ENCODE data around the gene GTSF1L. TPM values are rescaled to one million over a fixed set of nuclear protein-coding genes. Genes with fewer than 3 reads are reported as not detected.

Gene GTSF1L
- total RNA-seq, 2 donors from 2014 or later = not detected

DNA sequence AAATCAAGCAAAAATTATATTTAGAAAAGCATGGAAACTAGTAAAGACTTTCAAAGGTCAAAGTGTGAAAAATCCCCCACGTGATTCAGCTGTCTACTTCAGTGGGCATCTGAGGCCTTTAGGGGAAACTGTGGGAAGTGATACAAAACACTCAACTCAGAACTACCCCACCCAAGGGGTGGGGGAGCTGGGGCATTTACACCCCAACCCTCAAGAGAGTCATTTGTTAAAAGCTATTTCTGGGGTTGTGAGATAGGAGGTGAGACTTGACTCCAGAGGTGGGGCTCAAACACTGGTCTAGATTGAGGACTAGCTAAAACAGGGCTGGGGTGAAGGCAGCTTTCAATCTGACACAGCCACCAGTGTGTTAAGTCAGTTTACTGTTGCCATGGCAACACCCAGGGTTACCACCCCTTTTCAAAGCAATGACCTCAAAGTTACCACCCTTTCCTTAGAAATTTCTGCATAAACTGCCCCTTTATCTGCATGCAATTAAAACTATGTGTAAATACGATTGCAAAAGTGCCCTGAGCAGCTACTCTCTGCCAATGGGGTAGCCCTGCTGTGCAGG lies 9.9 kb upstream of the GTSF1L start:
- H3K9me3 ChIP-seq (ENCODE audit: control insufficient read depth, low read length, poor library complexity, severe bottlenecking) = no peaks in the 10 kb centered on the region
- H3K4me1 Mint-ChIP-seq = peaks cover 3% of the 10 kb centered on the region
- H3K27me3 Mint-ChIP-seq = peaks cover 20% of the 10 kb centered on the region
- peaks cover 2% of the 10 kb centered on the region for H3K36me3 Mint-ChIP-seq (ENCODE audit: low read depth)
- ATAC-seq (peak; percentile 41), DNase-seq (no peak)
- no peak overlapping the region for H3K4me3 Mint-ChIP-seq
- H3K27ac Mint-ChIP-seq = no peak overlapping the region

DNA sequence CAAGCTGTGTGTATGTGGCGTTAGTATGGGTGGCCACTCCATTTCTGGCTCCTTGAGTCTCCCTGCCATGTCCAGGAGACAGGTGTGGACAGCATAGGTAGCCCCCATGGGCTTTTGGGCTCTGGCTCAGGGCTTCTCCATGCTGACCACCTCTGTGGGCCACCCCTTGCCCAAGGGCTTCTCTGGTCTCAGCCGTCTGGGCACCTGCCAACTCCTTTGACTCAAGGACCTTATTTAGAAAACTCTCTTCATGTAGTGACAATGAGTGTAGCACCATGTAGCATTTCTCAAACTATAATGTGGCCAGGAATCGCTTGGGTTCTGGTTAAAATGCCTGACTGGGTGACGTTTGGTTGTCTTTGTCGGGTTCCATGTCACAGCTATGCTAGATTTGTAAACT lies 5.1 kb upstream of the GTSF1L start:
- H3K27ac Mint-ChIP-seq = no peak overlapping the region
- no peaks in the 10 kb centered on the region for H3K36me3 Mint-ChIP-seq (ENCODE audit: low read depth)
- peaks cover 14% of the 10 kb centered on the region for H3K27me3 Mint-ChIP-seq
- no peaks in the 10 kb centered on the region for H3K9me3 ChIP-seq (ENCODE audit: control insufficient read depth, low read length, poor library complexity, severe bottlenecking)
- H3K4me3 Mint-ChIP-seq = no peak overlapping the region
- ATAC-seq (no peak), DNase-seq (no peak)
- peaks cover 9% of the 10 kb centered on the region for H3K4me1 Mint-ChIP-seq

DNA sequence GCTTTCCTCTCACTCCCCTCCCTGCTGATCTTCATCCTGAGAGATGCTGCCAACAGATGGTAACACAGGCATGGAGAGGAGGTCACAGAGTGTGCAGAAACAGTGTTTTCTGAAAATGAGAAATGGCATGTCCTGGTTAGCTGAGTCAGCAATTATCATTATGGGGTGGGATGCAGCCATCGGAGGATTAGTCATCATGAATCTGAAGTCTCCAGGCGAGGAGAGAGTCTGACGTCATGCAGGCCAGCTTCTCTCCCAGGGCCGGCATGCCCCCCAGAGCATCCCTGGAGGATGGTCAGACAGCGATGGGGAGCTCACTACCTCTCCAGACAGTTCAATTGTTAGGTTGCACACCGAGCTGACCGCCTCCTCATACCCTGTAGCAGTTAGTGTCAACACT lies 4.7 kb upstream of the GTSF1L start:
- peaks cover 14% of the 10 kb centered on the region for H3K27me3 Mint-ChIP-seq
- no peak overlapping the region for H3K4me3 Mint-ChIP-seq
- no peak overlapping the region for H3K27ac Mint-ChIP-seq

DNA sequence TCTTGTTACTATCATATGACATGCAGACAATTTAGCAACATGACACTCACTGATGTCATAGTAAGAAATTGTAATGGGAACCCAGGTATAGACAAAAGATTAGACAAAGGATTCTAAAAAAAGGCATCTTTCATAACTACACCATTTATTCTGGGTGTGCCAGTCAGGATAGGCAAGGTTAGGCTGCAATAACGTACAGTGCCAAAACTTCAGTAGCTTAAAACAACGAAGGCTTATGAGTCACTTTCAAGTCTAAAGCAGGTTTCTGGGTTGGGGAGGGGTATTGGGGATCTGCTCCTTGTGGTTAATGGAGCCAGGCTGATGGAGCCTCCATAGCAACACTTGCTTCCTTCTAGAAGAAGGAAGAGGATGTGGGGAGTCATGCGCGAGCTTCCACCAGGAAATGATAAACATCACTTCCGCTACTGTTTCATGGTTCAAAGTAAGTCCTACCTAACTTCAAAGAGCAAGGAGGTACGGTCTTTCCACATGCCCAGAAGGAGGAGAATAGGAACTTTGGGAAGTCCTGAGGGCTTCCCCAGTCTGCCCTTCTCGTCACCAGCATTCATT lies 2.0 kb upstream of the GTSF1L start:
- no peak overlapping the region for H3K4me3 Mint-ChIP-seq
- no peaks in the 10 kb centered on the region for H3K27me3 Mint-ChIP-seq
- no peak overlapping the region for H3K27ac Mint-ChIP-seq
- no peaks in the 10 kb centered on the region for H3K9me3 ChIP-seq (ENCODE audit: control insufficient read depth, low read length, poor library complexity, severe bottlenecking)
- DNase-seq (no peak), ATAC-seq (no peak)
- no peaks in the 10 kb centered on the region for H3K36me3 Mint-ChIP-seq (ENCODE audit: low read depth)
- H3K4me1 Mint-ChIP-seq = peaks cover 12% of the 10 kb centered on the region

More for the DNA sequence above, 4.7 kb upstream of the GTSF1L start:
- no peaks in the 10 kb centered on the region for H3K9me3 ChIP-seq (ENCODE audit: control insufficient read depth, low read length, poor library complexity, severe bottlenecking)
- ATAC-seq (no peak), DNase-seq (no peak)
- Mint-ChIP-seq H3K4me1 (peaks cover 12% of the 10 kb centered on the region), H3K36me3 (ENCODE audit: low read depth) (no peaks in the 10 kb centered on the region)

DNA sequence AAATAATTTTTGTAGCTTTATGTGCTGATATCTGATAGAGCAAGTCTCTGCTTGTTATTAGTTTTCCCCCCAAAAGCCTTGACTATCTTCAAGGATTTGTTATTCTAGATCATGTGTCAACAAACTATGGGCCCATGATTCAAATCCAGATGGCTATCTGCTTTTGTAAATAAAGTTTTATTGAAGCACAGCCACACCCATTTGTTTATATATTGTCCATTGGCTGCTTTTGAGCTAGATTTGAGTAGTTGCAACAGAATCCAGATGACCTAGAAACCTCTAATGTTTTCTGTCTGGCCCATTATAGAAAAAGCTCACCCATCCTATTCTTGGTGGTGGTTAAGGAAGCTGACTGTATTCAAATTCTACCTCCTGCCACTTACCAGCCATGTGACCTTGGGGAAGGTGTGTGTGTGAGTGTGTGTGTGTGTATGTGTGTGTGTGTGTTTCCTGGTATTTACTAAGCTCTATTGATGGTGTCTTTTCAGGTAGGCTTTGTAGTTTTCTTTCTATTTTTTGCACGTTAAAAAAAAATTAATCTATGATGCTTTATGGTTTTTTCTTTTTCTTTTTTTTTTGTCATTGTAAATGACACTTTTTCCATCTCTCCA lies 1.3 kb upstream of the GTSF1L start:
- peak; percentile 77 for ATAC-seq
- no peaks in the 10 kb centered on the region for H3K9me3 ChIP-seq (ENCODE audit: control insufficient read depth, low read length, poor library complexity, severe bottlenecking)
- Mint-ChIP-seq H3K4me1 (peaks cover 10% of the 10 kb centered on the region), H3K36me3 (ENCODE audit: low read depth) (no peaks in the 10 kb centered on the region), H3K27me3 (no peaks in the 10 kb centered on the region), H3K27ac (no peak overlapping the region), H3K4me3 (no peak overlapping the region)
- DNase-seq = no peak

DNA sequence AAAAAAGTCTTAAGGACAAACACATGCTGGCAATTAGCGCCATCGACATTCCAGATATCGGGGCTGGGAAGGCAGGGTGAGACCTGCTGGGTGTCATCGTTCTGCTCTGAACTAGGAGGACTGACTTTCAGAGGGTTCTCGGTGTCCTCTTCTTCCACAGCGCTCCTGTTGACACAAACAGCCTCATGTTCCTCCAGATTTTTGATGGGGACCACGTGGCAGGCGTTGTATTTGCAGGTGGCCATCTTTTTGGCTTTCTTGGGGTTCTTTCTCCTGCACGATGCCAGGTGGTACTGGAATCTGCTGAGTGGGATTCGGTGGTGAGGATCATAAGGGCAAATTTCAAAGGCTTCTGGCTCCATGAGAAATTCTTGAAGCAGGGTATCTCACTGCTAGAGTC lies 469 bp downstream of the GTSF1L start:
- Mint-ChIP-seq H3K4me3 (no peak overlapping the region), H3K36me3 (ENCODE audit: low read depth) (no peaks in the 10 kb centered on the region), H3K27ac (no peak overlapping the region), H3K27me3 (no peaks in the 10 kb centered on the region), H3K4me1 (peaks cover 15% of the 10 kb centered on the region)
- H3K9me3 ChIP-seq (ENCODE audit: control insufficient read depth, low read length, poor library complexity, severe bottlenecking) = no peaks in the 10 kb centered on the region
- DNase-seq (no peak), ATAC-seq (no peak)

DNA sequence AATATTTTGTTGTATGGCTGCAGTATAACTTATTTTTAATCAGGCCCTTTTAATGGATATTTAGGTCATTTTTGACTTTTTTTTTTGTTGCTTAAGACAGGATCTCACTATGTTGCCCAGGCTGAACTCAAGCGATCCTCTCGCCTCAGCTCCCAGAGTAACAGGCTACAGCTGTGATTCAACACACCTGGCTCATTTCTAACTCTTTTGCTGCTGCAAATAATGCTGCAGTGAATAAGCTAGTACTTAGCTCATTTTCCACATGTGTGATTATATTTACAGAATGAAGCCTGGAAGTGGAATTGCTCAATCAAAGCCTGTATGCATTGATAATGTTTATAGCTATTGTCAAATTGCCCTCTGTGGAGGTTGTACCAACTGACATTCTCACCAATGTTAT lies 1.1 kb downstream of the GTSF1L start:
- peaks cover 15% of the 10 kb centered on the region for H3K4me1 Mint-ChIP-seq
- ATAC-seq (no peak), DNase-seq (no peak)
- no peak overlapping the region for H3K4me3 Mint-ChIP-seq
- H3K36me3 Mint-ChIP-seq (ENCODE audit: low read depth) = no peaks in the 10 kb centered on the region
- H3K9me3 ChIP-seq (ENCODE audit: control insufficient read depth, low read length, poor library complexity, severe bottlenecking) = no peaks in the 10 kb centered on the region
- H3K27me3 Mint-ChIP-seq = no peaks in the 10 kb centered on the region
- no peak overlapping the region for H3K27ac Mint-ChIP-seq

DNA sequence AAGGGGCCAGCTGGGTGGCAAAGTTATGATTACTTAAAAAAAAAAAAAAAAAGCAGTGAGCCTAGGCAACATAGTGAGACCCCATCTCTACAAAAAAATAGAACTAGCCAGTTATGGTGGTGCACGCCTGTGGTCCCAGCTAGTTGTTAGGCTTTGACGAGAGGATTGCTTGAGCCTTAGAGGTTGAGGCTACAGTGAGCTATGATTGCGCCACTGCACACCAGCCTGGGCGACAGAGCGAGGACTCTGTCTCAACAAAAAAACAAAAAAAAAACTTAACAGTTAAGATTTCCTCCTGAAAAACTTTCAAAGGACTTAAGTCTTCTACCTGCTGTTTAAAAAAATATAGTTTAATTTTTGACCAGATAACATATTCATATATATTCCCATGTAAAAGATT lies 2.4 kb downstream of the GTSF1L start:
- ATAC-seq = no peak
- Mint-ChIP-seq H3K4me3 (no peak overlapping the region), H3K27ac (peak overlapping the region; percentile 83), H3K36me3 (ENCODE audit: low read depth) (no peaks in the 10 kb centered on the region), H3K4me1 (peaks cover 15% of the 10 kb centered on the region), H3K27me3 (no peaks in the 10 kb centered on the region)
- H3K9me3 ChIP-seq (ENCODE audit: control insufficient read depth, low read length, poor library complexity, severe bottlenecking) = no peaks in the 10 kb centered on the region
- no peak for DNase-seq

DNA sequence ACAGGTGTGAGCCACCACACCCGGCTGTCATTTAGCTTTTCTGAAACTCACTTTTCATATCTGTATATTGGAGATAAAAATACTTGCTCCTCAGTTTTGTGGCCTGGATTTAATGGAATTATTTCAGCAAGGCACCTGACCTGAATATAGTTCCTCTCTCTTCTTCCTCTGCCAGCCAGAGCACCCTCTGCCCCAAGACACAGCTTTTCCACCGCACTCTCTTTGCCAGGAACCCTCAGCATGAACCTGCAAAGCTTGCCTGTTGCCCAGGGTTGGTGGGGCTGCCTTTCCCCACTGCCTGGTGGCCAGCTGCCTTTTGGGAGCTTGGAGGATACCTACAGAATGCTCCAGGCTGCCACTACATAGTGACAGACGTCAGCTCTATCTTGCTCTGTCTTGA lies 3.1 kb downstream of the GTSF1L start:
- Mint-ChIP-seq H3K27ac (peak overlapping the region; percentile 83), H3K27me3 (no peaks in the 10 kb centered on the region), H3K4me1 (peaks cover 15% of the 10 kb centered on the region), H3K4me3 (peak overlapping the region; percentile 25), H3K36me3 (ENCODE audit: low read depth) (no peaks in the 10 kb centered on the region)
- H3K9me3 ChIP-seq (ENCODE audit: control insufficient read depth, low read length, poor library complexity, severe bottlenecking) = no peaks in the 10 kb centered on the region
- DNase-seq = no peak
- no peak for ATAC-seq

DNA sequence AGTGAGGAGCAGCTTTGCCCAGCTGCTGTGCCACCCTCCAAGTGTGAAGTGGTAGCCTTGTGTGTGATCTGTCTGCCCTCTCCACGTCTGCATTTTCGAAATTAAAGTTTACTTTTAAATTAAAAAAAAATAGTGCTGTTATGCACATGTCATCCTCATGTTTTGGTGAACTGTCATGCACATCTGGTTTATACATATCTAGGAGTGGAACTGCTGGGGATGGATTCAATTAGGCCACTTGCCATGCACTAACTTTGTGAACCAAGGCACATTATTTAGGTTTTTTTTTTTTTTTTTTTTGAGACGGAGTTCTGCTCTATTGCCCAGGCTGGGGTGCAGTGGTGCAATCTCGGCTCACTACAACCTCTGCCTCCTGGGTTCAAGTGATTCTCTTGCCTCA lies 3.6 kb downstream of the GTSF1L start:
- H3K4me1 Mint-ChIP-seq = peaks cover 12% of the 10 kb centered on the region
- ATAC-seq = no peak
- no peak overlapping the region for H3K4me3 Mint-ChIP-seq

DNA sequence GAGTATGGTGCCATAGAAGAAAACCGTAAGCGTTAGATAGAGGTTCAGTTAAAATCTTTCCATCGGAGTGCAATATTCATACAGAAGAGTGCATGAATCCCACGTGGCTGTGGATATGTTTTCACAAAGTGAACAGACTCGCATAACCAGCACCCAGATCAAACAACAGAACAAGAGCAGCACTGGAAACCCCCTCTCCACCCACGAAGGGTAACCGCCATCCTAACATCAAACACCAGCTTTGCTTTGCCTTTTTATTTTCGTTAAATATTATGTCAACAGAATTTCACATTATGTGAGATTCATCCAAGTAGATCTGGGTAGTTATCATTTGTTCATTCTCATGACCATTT lies 4.7 kb downstream of the GTSF1L start:
- DNase-seq (peak in 2 of 3 donors; percentile 21 to 28), ATAC-seq (peak; percentile 98)
- Mint-ChIP-seq H3K27me3 (no peaks in the 10 kb centered on the region), H3K4me1 (peaks cover 9% of the 10 kb centered on the region), H3K4me3 (peak overlapping the region; percentile 81), H3K27ac (peak overlapping the region; percentile 83), H3K36me3 (ENCODE audit: low read depth) (no peaks in the 10 kb centered on the region)
- H3K9me3 ChIP-seq (ENCODE audit: control insufficient read depth, low read length, poor library complexity, severe bottlenecking) = no peaks in the 10 kb centered on the region

More for the DNA sequence above, 3.6 kb downstream of the GTSF1L start:
- no peaks in the 10 kb centered on the region for H3K27me3 Mint-ChIP-seq
- H3K36me3 Mint-ChIP-seq (ENCODE audit: low read depth) = no peaks in the 10 kb centered on the region
- no peaks in the 10 kb centered on the region for H3K9me3 ChIP-seq (ENCODE audit: control insufficient read depth, low read length, poor library complexity, severe bottlenecking)
- DNase-seq = no peak
- H3K27ac Mint-ChIP-seq = peak overlapping the region; percentile 83

DNA sequence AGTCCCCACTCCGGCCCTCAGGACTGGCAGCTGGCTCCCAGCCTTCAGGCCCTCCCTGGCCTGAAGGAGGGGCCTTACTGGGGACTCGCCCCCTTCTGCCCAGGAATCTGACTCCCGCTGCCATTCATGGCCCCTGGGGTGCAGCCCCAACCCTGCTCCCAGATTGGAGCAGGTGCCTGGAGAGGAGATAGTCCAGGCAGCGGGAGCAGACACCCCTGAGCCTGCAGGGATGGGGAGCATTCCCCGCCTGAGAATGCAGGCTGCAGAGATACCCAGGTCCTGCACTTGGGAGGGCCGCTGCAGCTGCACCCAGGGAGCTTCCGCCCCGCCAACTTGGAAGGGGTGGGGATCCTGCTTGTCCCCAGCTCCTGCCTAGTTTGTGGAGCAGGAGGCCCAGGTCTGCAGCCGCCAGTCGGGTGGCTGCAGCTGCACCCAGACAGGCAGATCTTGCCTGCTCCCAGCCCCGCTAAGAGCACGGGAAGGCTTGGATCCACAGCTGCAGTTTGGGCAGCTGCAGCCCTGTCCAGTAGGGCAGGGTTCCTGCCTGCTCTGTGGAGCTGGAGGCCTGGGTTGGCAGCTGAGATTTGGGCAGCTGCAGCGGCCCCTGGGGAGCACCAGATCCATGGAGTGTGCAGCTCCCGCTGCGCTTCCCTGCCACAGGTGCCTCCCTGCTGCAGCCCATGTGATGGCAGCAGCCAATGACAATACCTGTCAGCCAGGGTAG lies 5.2 kb downstream of the GTSF1L start:
- Mint-ChIP-seq H3K27ac (no peak overlapping the region), H3K4me1 (peaks cover 8% of the 10 kb centered on the region), H3K36me3 (ENCODE audit: low read depth) (no peaks in the 10 kb centered on the region), H3K4me3 (peak overlapping the region; percentile 81), H3K27me3 (no peaks in the 10 kb centered on the region)
- ATAC-seq (no peak), DNase-seq (no peak)
- H3K9me3 ChIP-seq (ENCODE audit: control insufficient read depth, low read length, poor library complexity, severe bottlenecking) = no peaks in the 10 kb centered on the region

DNA sequence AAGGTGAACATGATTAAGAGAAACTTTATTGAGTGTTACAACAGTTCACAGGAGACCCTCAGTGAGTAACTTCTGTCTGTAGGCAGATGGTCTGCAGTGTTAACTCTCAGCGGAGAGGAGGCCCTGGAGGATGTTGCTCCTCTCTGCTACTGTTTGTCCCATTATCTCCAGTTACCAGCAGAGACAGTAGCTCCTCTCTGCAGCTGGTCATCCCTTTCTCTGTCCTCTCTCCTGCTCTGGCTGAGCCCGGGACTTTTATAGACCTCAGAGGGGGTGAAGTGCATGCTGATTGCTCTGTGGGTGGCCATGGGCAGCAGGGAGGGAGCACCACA lies 5.7 kb downstream of the GTSF1L start:
- Mint-ChIP-seq H3K4me3 (no peak overlapping the region), H3K27ac (peak overlapping the region; percentile 37)

More for the DNA sequence above, 5.7 kb downstream of the GTSF1L start:
- ATAC-seq (no peak), DNase-seq (no peak)
- H3K27me3 Mint-ChIP-seq = no peaks in the 10 kb centered on the region
- H3K36me3 Mint-ChIP-seq (ENCODE audit: low read depth) = no peaks in the 10 kb centered on the region
- peaks cover 7% of the 10 kb centered on the region for H3K4me1 Mint-ChIP-seq
- no peaks in the 10 kb centered on the region for H3K9me3 ChIP-seq (ENCODE audit: control insufficient read depth, low read length, poor library complexity, severe bottlenecking)

Data from T-helper 17 cell (primary cell).